ENCODE data around the gene FALEC. TPM values are rescaled to one million over a fixed set of nuclear protein-coding genes. Genes with fewer than 3 reads are reported as not detected.

FALEC gene
- total and polyA plus RNA-seq, 12 donors: 0.40 to 0.61 (median 0.50) TPM; not detected in 9

GRCh38 chr1:150561254-150561973 is 45.9 kb downstream of the FALEC start:
- WGBS, 4 donors: 0 to 2% (median 1%) methylated on average over 13 to 32 of the region's 32 CpGs
- peaks cover 55 to 69% of the 10 kb centered on the region in 2 donors for H3K4me1 ChIP-seq (replicated peaks in 1 of 2)
- peak; percentile 94 to 98 (median 97) for DNase-seq
- TF ChIP-seq POLR2A (IDR thresholded peaks at IDR 0.05): peak; percentile 91 to 96
- TF ChIP-seq CTCF (IDR thresholded peaks at IDR 0.05): peak in 3 of 6 experiments; percentile 3 to 41 (median 33)
- peak overlapping the region; percentile 96 to 100 (median 100) for H3K27ac ChIP-seq
- no peaks in the 10 kb centered on the region for H3K27me3 ChIP-seq
- intact Hi-C loops (cut with DNase I): loop anchor here in 1 of 2 donors (5.0 kb wide), 1 partner anchor 61 kb away; no protein-coding TSS in a partner anchor
- peak overlapping the region in 3 of 4 donors; percentile 16 to 72 (median 27) for H3K4me3 ChIP-seq
- no peaks in the 10 kb centered on the region for H3K36me3 ChIP-seq (replicated peaks in 1 of 2)
- no peaks in the 10 kb centered on the region for H3K9me3 ChIP-seq (replicated peaks in 1 of 3)

- Histone ChIP-seq H3K27me3 (no peaks in the 10 kb centered on the region), H3K36me3 (replicated peaks in 1 of 2) (no peaks in the 10 kb centered on the region), H3K9me3 (replicated peaks in 1 of 3) (no peaks in the 10 kb centered on the region), H3K27ac (peak overlapping the region; percentile 96 to 100 (median 100)), H3K4me3 (peak overlapping the region in 3 of 4 donors; percentile 16 to 72 (median 27)), H3K4me1 (replicated peaks in 1 of 2) (peaks cover 57 to 75% of the 10 kb centered on the region in 2 donors)
- TF ChIP-seq CTCF (IDR thresholded peaks at IDR 0.05) (no peak), POLR2A (IDR thresholded peaks at IDR 0.05) (peak in 1 of 2 donors; percentile 47)
- DNase-seq: peak; percentile 94 to 97 (median 97)
- WGBS, 4 donors: 0 to 1% (median 0%) methylated on average over 7 to 18 of the region's 18 CpGs
- intact Hi-C loops (cut with DNase I): loop anchor here in 1 of 2 donors (5.0 kb wide), 1 partner anchor 60 kb away; no protein-coding TSS in a partner anchor
These were observed 46.5 kb downstream of the FALEC start for GRCh38 chr1:150561974-150562445.

DNA sequence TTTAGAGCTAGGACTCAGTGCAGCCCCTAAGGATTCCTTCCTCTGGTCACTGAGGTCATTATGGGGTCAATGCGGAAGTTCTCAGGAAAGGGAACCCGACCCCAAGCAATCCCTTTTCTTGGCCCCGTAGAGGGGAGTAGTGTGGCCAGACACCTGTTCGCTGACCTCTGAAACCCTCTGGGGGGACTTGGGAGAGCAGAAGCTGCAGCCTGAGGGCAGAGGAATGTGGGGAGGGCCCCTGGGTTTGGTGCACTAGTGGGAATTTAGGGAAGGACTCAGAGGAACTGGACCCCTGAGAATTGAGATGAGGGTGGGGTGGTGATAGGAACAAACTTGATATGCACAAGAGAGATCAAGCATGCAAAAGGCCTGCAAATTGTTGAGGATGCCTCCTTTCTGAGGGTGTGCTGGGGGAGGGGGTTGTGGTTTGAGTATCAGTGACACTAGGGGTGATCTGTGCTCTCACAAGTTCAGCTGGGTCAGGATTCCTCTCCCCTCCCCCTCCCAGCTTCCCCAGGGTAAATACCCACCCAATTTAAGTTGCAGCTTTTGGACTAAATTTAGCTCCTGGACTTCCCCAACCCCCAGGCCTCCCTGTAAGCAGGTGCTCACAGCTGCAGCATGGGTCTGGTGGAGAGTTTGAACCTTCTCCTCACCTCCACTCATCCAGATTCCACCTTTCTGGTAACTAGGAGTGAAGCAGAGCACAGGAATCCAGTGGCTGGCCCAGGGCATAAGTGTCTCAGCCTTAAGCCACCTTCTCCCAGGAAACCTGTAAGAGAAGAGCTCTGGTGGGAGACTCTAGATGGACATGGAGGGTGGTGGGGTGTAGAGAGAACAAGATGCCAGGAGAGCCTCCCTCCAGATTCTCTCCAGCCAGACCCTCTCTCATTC is 47.1 kb downstream of the FALEC start:
- peak in 3 of 7 donors; percentile 37 to 71 (median 66) for DNase-seq
- Histone ChIP-seq H3K9me3 (replicated peaks in 1 of 3) (no peaks in the 10 kb centered on the region), H3K36me3 (replicated peaks in 1 of 2) (no peaks in the 10 kb centered on the region), H3K27ac (peak overlapping the region; percentile 96 to 100 (median 100)), H3K27me3 (no peaks in the 10 kb centered on the region), H3K4me1 (replicated peaks in 1 of 2) (peaks cover 64 to 82% of the 10 kb centered on the region in 2 donors), H3K4me3 (peak overlapping the region in 1 of 4 donors; percentile 72)
- 15 to 19% (median 17%) methylated on average over 4 of the region's 4 CpGs for WGBS, 4 donors
- TF ChIP-seq CTCF (IDR thresholded peaks at IDR 0.05) (no peak), POLR2A (IDR thresholded peaks at IDR 0.05) (no peak)
- intact Hi-C loops (cut with DNase I): loop anchor here in 1 of 2 donors (5.0 kb wide), 1 partner anchor 60 kb away; no protein-coding TSS in a partner anchor

Measured in adrenal gland (tissue), 12 donors.